K562 (cell line): Measurements from ENCODE around the gene ZNF649. TPM values are rescaled to one million over a fixed set of nuclear protein-coding genes. Genes with fewer than 3 reads are reported as not detected.

ENCODE experiments used
- BRD9 ChIP-seq: fragments of 450-650 bp; IDR thresholded peaks from 2 replicates; pipeline ENCODE4 v1.6.1; 2018; ENCODE audit warnings: low read depth; ENCODE audit not compliant: partially characterized antibody
- CREM ChIP-seq: IDR thresholded peaks from 2 replicates; pipeline ENCODE4 v1.6.1; 2014; ENCODE audit warnings: antibody characterized with exemption, low read depth
- ERF ChIP-seq: fragments of 450-650 bp; formaldehyde crosslinking; IDR thresholded peaks from 2 replicates; pipeline ENCODE4 v1.4.0; 2020; ENCODE audit warnings: mild to moderate bottlenecking, mixed read lengths
- GATA2 ChIP-seq: sonication (generic); formaldehyde crosslinking; IDR thresholded peaks from 2 replicates; pipeline ENCODE4 v1.4.0; 2020; ENCODE audit warnings: mild to moderate bottlenecking, missing genetic modification reagents
- GATAD2B ChIP-seq: fragments of 450-650 bp; IDR thresholded peaks from 2 replicates; pipeline ENCODE4 v1.6.1; 2017; ENCODE audit warnings: mild to moderate bottlenecking, borderline replicate concordance
- HEY1 ChIP-seq: fragments of 250-450 bp; sonication (Bioruptor Pico); IDR thresholded peaks from 2 replicates; pipeline ENCODE4 v1.5.0; 2020; ENCODE audit warnings: mild to moderate bottlenecking, moderate library complexity, borderline replicate concordance
- JUN ChIP-seq, 2 experiments: sonication (generic) in 1 of 2; formaldehyde crosslinking in 1 of 2; IDR thresholded peaks; 2 replicates each; pipeline versions ENCODE4 v1.6.1 to v1.8.0; 2012 to 2022; ENCODE audit warnings: borderline replicate concordance in 2 of 2, mild to moderate bottlenecking in 2 of 2, improper control_type of control experiment in 1 of 2, low read depth in 1 of 2, low read length in 1 of 2, missing genetic modification reagents in 1 of 2
- NFE2L1 ChIP-seq: fragments of 450-650 bp; IDR thresholded peaks from 2 replicates; pipeline ENCODE4 v1.6.1; 2016; ENCODE audit warnings: missing genetic modification characterization, low read depth, mild to moderate bottlenecking, missing compliant biosample characterization, moderate library complexity, borderline replicate concordance
- NR3C1 ChIP-seq: sonication (generic); formaldehyde crosslinking; IDR thresholded peaks from 2 replicates; pipeline ENCODE4 v1.8.1; 2022; ENCODE audit warnings: missing genetic modification reagents
- PCBP1 ChIP-seq: fragments of 200-400 bp; formaldehyde crosslinking; IDR thresholded peaks from 2 replicates; pipeline ENCODE4 v1.6.1; 2018; ENCODE audit warnings: mild to moderate bottlenecking, low read depth, low read length; ENCODE audit not compliant: poor library complexity, severe bottlenecking
- POLR2H ChIP-seq: IDR thresholded peaks from 2 replicates; pipeline ENCODE4 v1.6.1; 2016; ENCODE audit warnings: missing genetic modification characterization, low read depth, mild to moderate bottlenecking, control low read depth, missing compliant biosample characterization, moderate library complexity
- PYGO2 ChIP-seq: fragments of 450-650 bp; IDR thresholded peaks from 2 replicates; pipeline ENCODE4 v1.6.1; 2016; ENCODE audit warnings: mild to moderate bottlenecking, missing genetic modification characterization, moderate library complexity, missing compliant biosample characterization
- RBM14 ChIP-seq: fragments of 200-400 bp; formaldehyde crosslinking; IDR thresholded peaks from 2 replicates; pipeline ENCODE4 v1.6.1; 2018; ENCODE audit warnings: low read depth, mild to moderate bottlenecking, low read length, moderate library complexity, borderline replicate concordance; ENCODE audit not compliant: insufficient read depth
- SRSF7 ChIP-seq: fragments of 200-400 bp; formaldehyde crosslinking; optimal IDR thresholded peaks from 2 replicates; pipeline ENCODE3; 2017; ENCODE audit warnings: mild to moderate bottlenecking, low read depth, low read length
- TAF1 ChIP-seq: IDR thresholded peaks from 2 replicates; pipeline ENCODE4 v1.6.1; 2011; ENCODE audit warnings: mild to moderate bottlenecking, low read length, moderate library complexity; ENCODE audit not compliant: insufficient read depth, control insufficient read depth, severe bottlenecking; ENCODE audit errors: extremely low read depth
- TARDBP ChIP-seq: fragments of 450-650 bp; IDR thresholded peaks from 2 replicates; pipeline ENCODE4 v1.6.1; 2016
- ZNF134 ChIP-seq: fragments of 250-450 bp; sonication (Bioruptor Pico); conservative IDR thresholded peaks from 2 replicates; pipeline ENCODE4 v1.4.0; 2020
- ZNF436 ChIP-seq: fragments of 250-450, 450-650 bp; sonication (Bioruptor Pico); formaldehyde crosslinking; IDR thresholded peaks from 2 replicates; pipeline ENCODE4 v1.7.0; 2020; ENCODE audit warnings: mild to moderate bottlenecking
- ZNF445 ChIP-seq: fragments of 250-450 bp; sonication (Bioruptor Pico); IDR thresholded peaks from 2 replicates; pipeline ENCODE4 v1.4.0; 2020; ENCODE audit warnings: low read depth, mild to moderate bottlenecking, moderate library complexity
- polyA plus RNA-seq, 8 experiments: library from polyadenylated mRNA; depleted of rRNA in 4 of 8; stranded (reverse) in 5 of 8; unstranded in 3 of 8; fragments of >200 nt; fragmentation: Nextera tagmentation in 2 of 8; fragmentation: Illumina TruSeq in 1 of 8; extraction: Ambion mirVana in 2 of 8; extraction: Trizol in 1 of 8; gene quantifications; 2 replicates each; pipeline versions ENCODE4 v1.2.1 to v1.2.3, GENCODE V29; 2011 to 2014; ENCODE audit warnings: inconsistent platforms in 1 of 8, missing spikeins in 1 of 8
- total RNA-seq, 7 experiments: library from RNA; depleted of rRNA in 6 of 7; stranded (reverse); fragments of >200 nt in 6 of 7; fragmentation: Illumina TruSeq in 2 of 7; extraction: Trizol in 2 of 7; gene quantifications; 2 replicates each; pipeline versions ENCODE4 v1.2.1 to v1.2.3, GENCODE V29; 2011 to 2021; ENCODE audit warnings: low replicate concordance in 1 of 7
- TF ChIP-seq, protein P1 (sequence below): sonication (generic); formaldehyde crosslinking; IDR thresholded peaks from 2 replicates; pipeline ENCODE4 v1.8.1; 2023; ENCODE audit warnings: mild to moderate bottlenecking, missing genetic modification reagents
- TF ChIP-seq, protein P2 (sequence below): conservative IDR thresholded peaks from 2 replicates; pipeline ENCODE4 v1.6.1; 2011; ENCODE audit warnings: low read depth, mild to moderate bottlenecking, low read length; ENCODE audit not compliant: control insufficient read depth
- TF ChIP-seq, protein P3 (sequence below): fragments of 450-650 bp; IDR thresholded peaks from 2 replicates; pipeline ENCODE4 v1.6.1; 2018; ENCODE audit warnings: mild to moderate bottlenecking, low read depth; ENCODE audit not compliant: partially characterized antibody

Gene ZNF649
- total and polyA plus RNA-seq, 9 of the 15 experiments (the other 6 are each of a cell fraction or from before 2014, with no cell fraction given) = 1.4 to 14.9 (median 8.3) TPM

DNA sequence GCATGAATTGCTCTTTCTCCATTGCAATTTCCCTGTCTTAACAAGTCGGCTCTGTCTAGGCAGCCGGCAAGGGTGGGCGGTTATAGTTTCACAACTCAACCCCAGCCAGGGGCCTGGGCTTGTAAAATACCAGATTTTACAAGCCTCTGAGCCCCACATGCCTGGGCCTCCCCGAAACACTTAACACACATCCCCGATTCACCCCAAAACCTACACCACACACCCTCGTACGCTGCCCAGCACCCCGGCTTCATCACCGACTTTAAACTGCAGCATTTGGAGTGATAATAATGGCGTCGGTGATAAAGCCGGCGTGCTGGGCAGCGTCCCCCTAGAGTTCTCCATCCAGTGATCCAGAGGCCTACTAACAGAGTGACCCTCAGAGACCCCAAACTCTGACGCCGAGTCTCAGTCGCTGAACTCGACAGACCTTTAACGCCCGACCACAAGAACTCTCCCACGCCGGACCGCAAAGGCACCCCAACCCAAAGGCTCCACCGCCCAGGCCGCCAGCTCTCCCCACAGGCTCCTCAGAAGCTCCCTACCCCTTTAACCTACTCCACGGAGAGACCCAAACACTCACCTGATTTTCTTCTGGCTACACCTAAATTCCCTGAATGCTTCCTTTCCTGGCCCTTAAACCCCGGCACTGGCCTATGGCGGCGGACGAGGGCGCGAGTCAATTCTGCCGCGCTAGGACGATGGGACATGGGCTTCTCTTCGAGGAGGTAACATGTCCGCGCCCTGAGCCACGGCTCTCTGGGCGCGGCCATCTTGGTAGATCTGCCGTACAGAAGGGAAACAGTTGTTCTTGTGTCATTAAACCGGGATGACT is at the start of gene ZNF649 (continued):
- TF ChIP-seq TARDBP (no peak), CREM (peak; percentile 66; the same call in 1 of the 2 replicates), BRD9 (peak; percentile 34), POLR2H (tag) (0 out of 2 replicates have a peak, but pooled peaks have one; percentile 37), NFE2L1 (tag) (no peak), ZNF134 (CRISPR knock-in tag) (no peak), ZNF445 (CRISPR knock-in tag) (no peak), TAF1 (peak; percentile 69), JUN (IDR thresholded peaks at IDR 0.05; ENCODE audit: borderline replicate concordance, low read depth, low read length) (peak; percentile 37; the same call in 1 of the 2 replicates), JUN (CRISPR knock-in tag; IDR thresholded peaks at IDR 0.05; ENCODE audit: borderline replicate concordance) (no peak), ZNF436 (no peak), NR3C1 (CRISPR knock-in tag) (no peak), PCBP1 (no peak), RBM14 (no peak), GATA2 (CRISPR knock-in tag) (no peak), SRSF7 (no peak), ERF (CRISPR knock-in tag) (no peak), HEY1 (CRISPR knock-in tag) (no peak), PYGO2 (tag) (no peak), GATAD2B (no peak)
- TF ChIP-seq, protein P1, sequence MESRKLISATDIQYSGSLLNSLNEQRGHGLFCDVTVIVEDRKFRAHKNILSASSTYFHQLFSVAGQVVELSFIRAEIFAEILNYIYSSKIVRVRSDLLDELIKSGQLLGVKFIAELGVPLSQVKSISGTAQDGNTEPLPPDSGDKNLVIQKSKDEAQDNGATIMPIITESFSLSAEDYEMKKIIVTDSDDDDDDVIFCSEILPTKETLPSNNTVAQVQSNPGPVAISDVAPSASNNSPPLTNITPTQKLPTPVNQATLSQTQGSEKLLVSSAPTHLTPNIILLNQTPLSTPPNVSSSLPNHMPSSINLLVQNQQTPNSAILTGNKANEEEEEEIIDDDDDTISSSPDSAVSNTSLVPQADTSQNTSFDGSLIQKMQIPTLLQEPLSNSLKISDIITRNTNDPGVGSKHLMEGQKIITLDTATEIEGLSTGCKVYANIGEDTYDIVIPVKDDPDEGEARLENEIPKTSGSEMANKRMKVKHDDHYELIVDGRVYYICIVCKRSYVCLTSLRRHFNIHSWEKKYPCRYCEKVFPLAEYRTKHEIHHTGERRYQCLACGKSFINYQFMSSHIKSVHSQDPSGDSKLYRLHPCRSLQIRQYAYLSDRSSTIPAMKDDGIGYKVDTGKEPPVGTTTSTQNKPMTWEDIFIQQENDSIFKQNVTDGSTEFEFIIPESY = no peak
- TF ChIP-seq, protein P2, sequence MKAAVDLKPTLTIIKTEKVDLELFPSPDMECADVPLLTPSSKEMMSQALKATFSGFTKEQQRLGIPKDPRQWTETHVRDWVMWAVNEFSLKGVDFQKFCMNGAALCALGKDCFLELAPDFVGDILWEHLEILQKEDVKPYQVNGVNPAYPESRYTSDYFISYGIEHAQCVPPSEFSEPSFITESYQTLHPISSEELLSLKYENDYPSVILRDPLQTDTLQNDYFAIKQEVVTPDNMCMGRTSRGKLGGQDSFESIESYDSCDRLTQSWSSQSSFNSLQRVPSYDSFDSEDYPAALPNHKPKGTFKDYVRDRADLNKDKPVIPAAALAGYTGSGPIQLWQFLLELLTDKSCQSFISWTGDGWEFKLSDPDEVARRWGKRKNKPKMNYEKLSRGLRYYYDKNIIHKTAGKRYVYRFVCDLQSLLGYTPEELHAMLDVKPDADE = peak; percentile 92; the same call in 1 of the 2 replicates
- TF ChIP-seq, protein P3, sequence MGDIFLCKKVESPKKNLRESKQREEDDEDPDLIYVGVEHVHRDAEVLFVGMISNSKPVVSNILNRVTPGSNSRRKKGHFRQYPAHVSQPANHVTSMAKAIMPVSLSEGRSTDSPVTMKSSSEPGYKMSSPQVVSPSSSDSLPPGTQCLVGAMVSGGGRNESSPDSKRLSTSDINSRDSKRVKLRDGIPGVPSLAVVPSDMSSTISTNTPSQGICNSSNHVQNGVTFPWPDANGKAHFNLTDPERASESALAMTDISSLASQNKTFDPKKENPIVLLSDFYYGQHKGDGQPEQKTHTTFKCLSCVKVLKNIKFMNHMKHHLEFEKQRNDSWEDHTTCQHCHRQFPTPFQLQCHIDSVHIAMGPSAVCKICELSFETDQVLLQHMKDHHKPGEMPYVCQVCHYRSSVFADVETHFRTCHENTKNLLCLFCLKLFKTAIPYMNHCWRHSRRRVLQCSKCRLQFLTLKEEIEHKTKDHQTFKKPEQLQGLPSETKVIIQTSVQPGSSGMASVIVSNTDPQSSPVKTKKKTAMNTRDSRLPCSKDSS = no peak
